Astrocyte (in vitro differentiated cells and primary cell): ENCODE data around the gene SEPTIN12. TPM values are rescaled to one million over a fixed set of nuclear protein-coding genes. Genes with fewer than 3 reads are reported as not detected.

ENCODE experiments used
- DNase-seq: peaks from one replicate; pipeline ENCODE4 v3.0.0-alpha.2; 2010; ENCODE audit warnings: low read depth
- FAIRE-seq: peaks from 2 replicates; lab custom pipeline; 2011; peaks lifted over from hg19 to GRCh38; lab: Jason Lieb, UNC
- H2AFZ ChIP-seq: 2 replicates; pipeline ENCODE4 v1.6.0; 2012; ENCODE audit warnings: low read depth, low read length, inconsistent platforms
- H3K27ac ChIP-seq: 2 replicates; pipeline ENCODE4 v1.5.1; 2011; ENCODE audit warnings: low read depth, low read length, inconsistent platforms
- H3K27me3 ChIP-seq: 2 replicates; pipeline ENCODE4 v1.6.0; 2011; ENCODE audit warnings: low read length, inconsistent platforms; ENCODE audit not compliant: insufficient read depth
- H3K36me3 ChIP-seq: 2 replicates; pipeline ENCODE4 v1.5.1; 2011; ENCODE audit warnings: low read length, inconsistent platforms; ENCODE audit not compliant: insufficient read depth
- H3K4me1 ChIP-seq: 2 replicates; pipeline ENCODE4 v1.5.1; 2011; ENCODE audit warnings: low read length, inconsistent platforms; ENCODE audit not compliant: insufficient read depth
- H3K4me2 ChIP-seq: 2 replicates; pipeline ENCODE4 v1.6.0; 2012; ENCODE audit warnings: low read length, inconsistent platforms
- H3K4me3 ChIP-seq: 2 replicates; pipeline ENCODE4 v1.5.1; 2011; ENCODE audit warnings: low read depth, mild to moderate bottlenecking, low read length, inconsistent platforms; ENCODE audit not compliant: insufficient read depth
- H3K79me2 ChIP-seq: 2 replicates; pipeline ENCODE4 v1.6.0; 2012; ENCODE audit warnings: mild to moderate bottlenecking, low read length, inconsistent platforms; ENCODE audit not compliant: insufficient read depth
- H3K9ac ChIP-seq: 2 replicates; pipeline ENCODE4 v1.6.0; 2012; ENCODE audit warnings: mild to moderate bottlenecking, low read length, inconsistent platforms
- H3K9me3 ChIP-seq: 2 replicates; pipeline ENCODE4 v1.5.1; 2012; ENCODE audit warnings: low read depth, mild to moderate bottlenecking, low read length, inconsistent platforms; ENCODE audit not compliant: insufficient read depth
- H4K20me1 ChIP-seq: 2 replicates; pipeline ENCODE4 v1.6.0; 2012; ENCODE audit warnings: low read length, inconsistent platforms; ENCODE audit not compliant: insufficient read depth
- H3K27ac Mint-ChIP-seq: one replicate; pipeline ENCODE4 v1.8.0; 2021; ENCODE audit warnings: mild to moderate bottlenecking, mixed read lengths; ENCODE audit not compliant: unreplicated experiment
- H3K27me3 Mint-ChIP-seq: one replicate; pipeline ENCODE4 v1.8.0; 2021; ENCODE audit warnings: low read depth, mixed read lengths; ENCODE audit not compliant: unreplicated experiment
- H3K36me3 Mint-ChIP-seq: one replicate; pipeline ENCODE4 v1.8.0; 2021; ENCODE audit warnings: low read depth, mixed read lengths; ENCODE audit not compliant: unreplicated experiment
- H3K4me1 Mint-ChIP-seq: one replicate; pipeline ENCODE4 v1.8.0; 2021; ENCODE audit warnings: low read depth, mixed read lengths; ENCODE audit not compliant: unreplicated experiment
- H3K4me3 Mint-ChIP-seq: one replicate; pipeline ENCODE4 v1.8.0; 2021; ENCODE audit warnings: mild to moderate bottlenecking, moderate library complexity, mixed read lengths; ENCODE audit not compliant: unreplicated experiment
- H3K9me3 Mint-ChIP-seq: one replicate; pipeline ENCODE4 v1.8.0; 2021; ENCODE audit warnings: mild to moderate bottlenecking, mixed read lengths; ENCODE audit not compliant: unreplicated experiment
- EZH2 ChIP-seq: IDR thresholded peaks from 2 replicates; pipeline ENCODE4 v1.6.1; 2012; ENCODE audit warnings: mild to moderate bottlenecking, low read length, inconsistent platforms; ENCODE audit not compliant: insufficient read depth
- total RNA-seq: library from RNA; stranded (reverse); gene quantifications from 2 replicates; pipeline ENCODE4 v1.2.1, GENCODE V29; 2021
- TF ChIP-seq, protein P1 (sequence below): IDR thresholded peaks from 2 replicates; pipeline ENCODE4 v1.5.1; 2011; ENCODE audit warnings: low read depth, mild to moderate bottlenecking, inconsistent platforms, low read length, moderate library complexity; ENCODE audit not compliant: insufficient read depth

SEPTIN12 gene
- total RNA-seq, 1 donor from 2014 or later, result 5.9 TPM

DNA sequence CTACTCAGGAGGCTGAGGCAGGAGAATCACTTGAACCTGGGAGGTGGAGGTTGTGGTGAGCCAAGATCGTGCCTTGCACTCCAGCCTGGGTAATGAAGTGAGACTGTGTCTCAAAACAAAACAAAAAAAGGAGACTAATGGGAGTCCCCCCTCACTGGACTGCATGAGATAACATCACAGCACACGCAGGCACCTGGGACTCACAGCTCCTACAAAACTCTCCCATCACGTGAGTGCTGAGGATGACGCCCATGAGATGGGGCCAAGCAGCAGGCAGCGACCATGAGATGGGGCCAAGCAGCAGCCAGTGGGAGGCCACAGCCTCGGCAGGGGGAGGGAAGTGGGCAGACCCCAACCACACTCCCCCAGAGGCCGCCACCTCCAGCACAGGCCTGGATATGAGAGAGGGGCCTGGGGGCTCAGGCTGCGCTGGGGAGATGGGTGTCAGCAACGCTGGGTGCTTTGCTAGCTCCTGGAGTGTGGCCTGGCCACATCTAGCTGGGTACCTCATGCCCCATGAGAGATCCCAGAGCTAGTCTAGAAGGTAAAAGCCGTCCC lies 38.4 kb downstream of the SEPTIN12 start:
- Histone ChIP-seq H2AFZ (no peak overlapping the region), H3K4me2 (no peak overlapping the region), H3K4me3 (no peak overlapping the region), H3K9ac (no peak overlapping the region), H3K27ac (no peak overlapping the region), H3K4me1 (no peaks in the 10 kb centered on the region), H3K27me3 (no peaks in the 10 kb centered on the region), H4K20me1 (peaks cover 7% of the 10 kb centered on the region), H3K79me2 (no peaks in the 10 kb centered on the region), H3K36me3 (peaks cover 9% of the 10 kb centered on the region), H3K9me3 (no peaks in the 10 kb centered on the region)
- Mint-ChIP-seq H3K4me3 (no peak overlapping the region), H3K27ac (no peak overlapping the region), H3K36me3 (peaks cover 5% of the 10 kb centered on the region), H3K9me3 (no peaks in the 10 kb centered on the region), H3K4me1 (no peaks in the 10 kb centered on the region), H3K27me3 (no peaks in the 10 kb centered on the region)
- no peak for DNase-seq
- TF ChIP-seq, protein P1, sequence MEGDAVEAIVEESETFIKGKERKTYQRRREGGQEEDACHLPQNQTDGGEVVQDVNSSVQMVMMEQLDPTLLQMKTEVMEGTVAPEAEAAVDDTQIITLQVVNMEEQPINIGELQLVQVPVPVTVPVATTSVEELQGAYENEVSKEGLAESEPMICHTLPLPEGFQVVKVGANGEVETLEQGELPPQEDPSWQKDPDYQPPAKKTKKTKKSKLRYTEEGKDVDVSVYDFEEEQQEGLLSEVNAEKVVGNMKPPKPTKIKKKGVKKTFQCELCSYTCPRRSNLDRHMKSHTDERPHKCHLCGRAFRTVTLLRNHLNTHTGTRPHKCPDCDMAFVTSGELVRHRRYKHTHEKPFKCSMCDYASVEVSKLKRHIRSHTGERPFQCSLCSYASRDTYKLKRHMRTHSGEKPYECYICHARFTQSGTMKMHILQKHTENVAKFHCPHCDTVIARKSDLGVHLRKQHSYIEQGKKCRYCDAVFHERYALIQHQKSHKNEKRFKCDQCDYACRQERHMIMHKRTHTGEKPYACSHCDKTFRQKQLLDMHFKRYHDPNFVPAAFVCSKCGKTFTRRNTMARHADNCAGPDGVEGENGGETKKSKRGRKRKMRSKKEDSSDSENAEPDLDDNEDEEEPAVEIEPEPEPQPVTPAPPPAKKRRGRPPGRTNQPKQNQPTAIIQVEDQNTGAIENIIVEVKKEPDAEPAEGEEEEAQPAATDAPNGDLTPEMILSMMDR, result no peak
- TF ChIP-seq EZH2, result no peak
- no peak for FAIRE-seq

GRCh38 chr16:4748682-4749411 lies 39.3 kb downstream of the SEPTIN12 start:
- peaks cover 5% of the 10 kb centered on the region for H3K36me3 Mint-ChIP-seq
- no peak for FAIRE-seq

More at GRCh38 chr16:4748682-4749411, 39.3 kb downstream of the SEPTIN12 start:
- H3K27me3 Mint-ChIP-seq, result no peaks in the 10 kb centered on the region
- H3K4me1 Mint-ChIP-seq, result no peaks in the 10 kb centered on the region
- Histone ChIP-seq H3K9ac (no peak overlapping the region), H3K27me3 (no peaks in the 10 kb centered on the region), H3K4me3 (no peak overlapping the region), H3K4me1 (no peaks in the 10 kb centered on the region), H3K9me3 (no peaks in the 10 kb centered on the region), H4K20me1 (peaks cover 5% of the 10 kb centered on the region), H3K79me2 (no peaks in the 10 kb centered on the region), H2AFZ (no peak overlapping the region), H3K4me2 (no peak overlapping the region), H3K36me3 (peaks cover 9% of the 10 kb centered on the region), H3K27ac (no peak overlapping the region)
- no peaks in the 10 kb centered on the region for H3K9me3 Mint-ChIP-seq
- no peak overlapping the region for H3K4me3 Mint-ChIP-seq
- no peak overlapping the region for H3K27ac Mint-ChIP-seq
- TF ChIP-seq, protein P1, result no peak
- TF ChIP-seq EZH2, result no peak
- DNase-seq, result no peak
